ENCODE measurements around the gene OXA1L.

- TF ChIP-seq CTCF (conservative IDR thresholded peaks at IDR 0.05; ENCODE audit: low read depth in 2 of 2) (no peak), NANOG (IDR thresholded peaks at IDR 0.05; ENCODE audit: borderline replicate concordance) (no peak), EZH2 (IDR thresholded peaks at IDR 0.05; ENCODE audit: low read depth, unreplicated experiment) (no peak), ZNF331 (CRISPR knock-in tag; IDR thresholded peaks at IDR 0.05; ENCODE audit: low read depth) (no peak), JUNB (IDR thresholded peaks at IDR 0.05; ENCODE audit: unreplicated experiment) (no peak), CREB1 (CRISPR knock-in tag; IDR thresholded peaks at IDR 0.05; ENCODE audit: low read depth) (no peak), POLR2AphosphoS5 (IDR thresholded peaks at IDR 0.05; ENCODE audit: low read depth) (no peak), STAT1 (IDR thresholded peaks at IDR 0.05; ENCODE audit: unreplicated experiment) (no peak), EZH2phosphoT487 (IDR thresholded peaks at IDR 0.05; ENCODE audit: unreplicated experiment) (no peak), ETS1 (IDR thresholded peaks at IDR 0.05) (no peak), ZNF114 (CRISPR knock-in tag; IDR thresholded peaks at IDR 0.05) (no peak)
- TF ChIP-seq, protein P1, sequence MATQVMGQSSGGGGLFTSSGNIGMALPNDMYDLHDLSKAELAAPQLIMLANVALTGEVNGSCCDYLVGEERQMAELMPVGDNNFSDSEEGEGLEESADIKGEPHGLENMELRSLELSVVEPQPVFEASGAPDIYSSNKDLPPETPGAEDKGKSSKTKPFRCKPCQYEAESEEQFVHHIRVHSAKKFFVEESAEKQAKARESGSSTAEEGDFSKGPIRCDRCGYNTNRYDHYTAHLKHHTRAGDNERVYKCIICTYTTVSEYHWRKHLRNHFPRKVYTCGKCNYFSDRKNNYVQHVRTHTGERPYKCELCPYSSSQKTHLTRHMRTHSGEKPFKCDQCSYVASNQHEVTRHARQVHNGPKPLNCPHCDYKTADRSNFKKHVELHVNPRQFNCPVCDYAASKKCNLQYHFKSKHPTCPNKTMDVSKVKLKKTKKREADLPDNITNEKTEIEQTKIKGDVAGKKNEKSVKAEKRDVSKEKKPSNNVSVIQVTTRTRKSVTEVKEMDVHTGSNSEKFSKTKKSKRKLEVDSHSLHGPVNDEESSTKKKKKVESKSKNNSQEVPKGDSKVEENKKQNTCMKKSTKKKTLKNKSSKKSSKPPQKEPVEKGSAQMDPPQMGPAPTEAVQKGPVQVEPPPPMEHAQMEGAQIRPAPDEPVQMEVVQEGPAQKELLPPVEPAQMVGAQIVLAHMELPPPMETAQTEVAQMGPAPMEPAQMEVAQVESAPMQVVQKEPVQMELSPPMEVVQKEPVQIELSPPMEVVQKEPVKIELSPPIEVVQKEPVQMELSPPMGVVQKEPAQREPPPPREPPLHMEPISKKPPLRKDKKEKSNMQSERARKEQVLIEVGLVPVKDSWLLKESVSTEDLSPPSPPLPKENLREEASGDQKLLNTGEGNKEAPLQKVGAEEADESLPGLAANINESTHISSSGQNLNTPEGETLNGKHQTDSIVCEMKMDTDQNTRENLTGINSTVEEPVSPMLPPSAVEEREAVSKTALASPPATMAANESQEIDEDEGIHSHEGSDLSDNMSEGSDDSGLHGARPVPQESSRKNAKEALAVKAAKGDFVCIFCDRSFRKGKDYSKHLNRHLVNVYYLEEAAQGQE (IDR thresholded peaks at IDR 0.05; ENCODE audit: unreplicated experiment), result no peak
These were observed 11.6 kb downstream of the OXA1L start for GRCh38 chr14:22778084-22778483.
